ENCODE measurements around the gene NEIL1. TPM values are rescaled to one million over a fixed set of nuclear protein-coding genes. Genes with fewer than 3 reads are reported as not detected.

NEIL1 gene
- total RNA-seq, 1 experiment from 2014 or later = 41.4 TPM

- Histone ChIP-seq H3K79me2 (ENCODE audit: insufficient read depth, low read length) (no peaks in the 10 kb centered on the region), H3K9me2 (ENCODE audit: insufficient read depth) (no peaks in the 10 kb centered on the region), H3K9me3 (ENCODE audit: control insufficient read depth in 1 of 2, insufficient read depth in 1 of 2, low read depth in 1 of 2, low read length in 2 of 2) (no peaks in the 10 kb centered on the region), H3K36me3 (ENCODE audit: control insufficient read depth in 1 of 2, insufficient read depth in 2 of 2, low read length in 2 of 2) (peaks cover 2 to 8% of the 10 kb centered on the region in 2 experiments; a peak in 3 of 4 replicates), H4K20me1 (ENCODE audit: insufficient read depth) (no peaks in the 10 kb centered on the region), H3K4me3 (replicated peaks in 1 of 2; ENCODE audit: low read depth in 1 of 2, low read length in 2 of 2) (no peak overlapping the region), H3K4me1 (ENCODE audit: control insufficient read depth in 1 of 2, insufficient read depth in 2 of 2, low read length in 2 of 2) (no peaks in the 10 kb centered on the region), H3K9ac (ENCODE audit: low read length) (no peak overlapping the region), H3K27me3 (ENCODE audit: insufficient read depth, low read length) (no peaks in the 10 kb centered on the region), H3K4me2 (ENCODE audit: low read length) (no peak overlapping the region), H2AFZ (ENCODE audit: low read depth, low read length, poor library complexity, severe bottlenecking) (no peak overlapping the region), H3K27ac (ENCODE audit: low read depth, low read length) (no peak overlapping the region)
- ChIA-PET POLR2A (no interaction called here), RAD21 (ENCODE audit: low non-redundant PET in 1 of 2, low total read pairs in 2 of 2, uncharacterized antibody in 2 of 2, unreplicated experiment in 2 of 2) (no interaction called here), CTCF (no interaction called here)
- ATAC-seq = no peak
- BruUV-seq (replicated peaks) = TSS peak; percentile 6
- intact Hi-C loops (cut with micrococcal nuclease) = no loop called here
- DNase-seq (ENCODE audit: low read depth, low spot score) = no peak
- no peak for TF ChIP-seq ZBTB33 (IDR thresholded peaks at IDR 0.05; ENCODE audit: extremely low read depth, insufficient replicate concordance, low read length)
- no peak for TF ChIP-seq SP1 (IDR thresholded peaks at IDR 0.05; ENCODE audit: low read depth)
- TF ChIP-seq RAD21 (IDR thresholded peaks at IDR 0.05; ENCODE audit: low read depth) = no peak
- TF ChIP-seq SIN3A (IDR thresholded peaks at IDR 0.05; ENCODE audit: low read depth) = no peak
Measured at GRCh38 chr15:75356517-75356916, 9.7 kb downstream of the NEIL1 start.

GRCh38 chr15:75357976-75358673, 11.3 kb downstream of the NEIL1 start:
- Histone ChIP-seq H3K9ac (ENCODE audit: low read length) (no peak overlapping the region), H2AFZ (ENCODE audit: low read depth, low read length, poor library complexity, severe bottlenecking) (no peak overlapping the region), H3K79me2 (ENCODE audit: insufficient read depth, low read length) (no peaks in the 10 kb centered on the region), H3K4me2 (ENCODE audit: low read length) (no peak overlapping the region), H3K4me1 (ENCODE audit: control insufficient read depth in 1 of 2, insufficient read depth in 2 of 2, low read length in 2 of 2) (no peaks in the 10 kb centered on the region), H3K9me3 (ENCODE audit: control insufficient read depth in 1 of 2, insufficient read depth in 1 of 2, low read depth in 1 of 2, low read length in 2 of 2) (no peaks in the 10 kb centered on the region), H3K4me3 (replicated peaks in 1 of 2; ENCODE audit: low read depth in 1 of 2, low read length in 2 of 2) (no peak overlapping the region), H4K20me1 (ENCODE audit: insufficient read depth) (no peaks in the 10 kb centered on the region), H3K36me3 (ENCODE audit: control insufficient read depth in 1 of 2, insufficient read depth in 2 of 2, low read length in 2 of 2) (peaks cover 2 to 8% of the 10 kb centered on the region in 2 experiments; a peak in 3 of 4 replicates), H3K27ac (ENCODE audit: low read depth, low read length) (no peak overlapping the region), H3K9me2 (ENCODE audit: insufficient read depth) (no peaks in the 10 kb centered on the region), H3K27me3 (ENCODE audit: insufficient read depth, low read length) (no peaks in the 10 kb centered on the region)
- POLR2A ChIA-PET = no interaction called here
- TF ChIP-seq POLR2A (IDR thresholded peaks at IDR 0.05; ENCODE audit: borderline replicate concordance, extremely low read depth, insufficient read depth, insufficient read length) (no peak), ZFX (IDR thresholded peaks at IDR 0.05) (no peak), SIN3A (IDR thresholded peaks at IDR 0.05; ENCODE audit: low read depth) (no peak), JUND (IDR thresholded peaks at IDR 0.05) (no peak), CTCF (IDR thresholded peaks at IDR 0.05 in 2 of 3, conservative IDR thresholded peaks at IDR 0.05 in 1 of 3; ENCODE audit: borderline replicate concordance in 1 of 3, insufficient read depth in 1 of 3, low read depth in 2 of 3, low read length in 2 of 3) (no peak), SP1 (IDR thresholded peaks at IDR 0.05; ENCODE audit: low read depth) (no peak), EGR1 (IDR thresholded peaks at IDR 0.05; ENCODE audit: low read depth) (no peak), TCF7L2 (IDR thresholded peaks at IDR 0.05; ENCODE audit: borderline replicate concordance, extremely low read depth, insufficient read depth, insufficient read length) (no peak), YY1 (IDR thresholded peaks at IDR 0.05; ENCODE audit: extremely low read depth, insufficient replicate concordance, low read depth, low read length) (no peak), ZNF274 (IDR thresholded peaks at IDR 0.05; ENCODE audit: low read depth, low read length) (no peak), SRF (IDR thresholded peaks at IDR 0.05; ENCODE audit: low read depth) (no peak), RAD21 (IDR thresholded peaks at IDR 0.05; ENCODE audit: low read depth) (no peak), FOSL1 (IDR thresholded peaks at IDR 0.05; ENCODE audit: low read depth) (no peak)
- BruUV-seq (replicated peaks) = no TSS peak
- RAD21 ChIA-PET (ENCODE audit: low non-redundant PET in 1 of 2, low total read pairs in 2 of 2, uncharacterized antibody in 2 of 2, unreplicated experiment in 2 of 2) = no interaction called here
- DNase-seq (ENCODE audit: low read depth, low spot score) = no peak
- CTCF ChIA-PET = no interaction called here
- ATAC-seq = no peak
- intact Hi-C loops (cut with micrococcal nuclease) = no loop called here
